ENCODE measurements around the gene HMG20B.
A peak's percentile ranks its signal among the peaks of the same experiment; 100 is the strongest.

HMG20B gene

GRCh38 chr19:3608079-3608641 is 35.4 kb downstream of the HMG20B start:
- DNase-seq, result no peak

GRCh38 chr19:3608750-3609322 is 36.1 kb downstream of the HMG20B start:
- DNase-seq, result no peak

GRCh38 chr19:3609779-3610719 is 37.3 kb downstream of the HMG20B start:
- DNase-seq, result no peak

- no peak for DNase-seq
These were observed 38.3 kb downstream of the HMG20B start for GRCh38 chr19:3610745-3611717.

- no peak for DNase-seq
These were observed 39.1 kb downstream of the HMG20B start for GRCh38 chr19:3611841-3612240.

GRCh38 chr19:3612330-3612729 is 39.6 kb downstream of the HMG20B start:
- DNase-seq, result no peak

- no peak for DNase-seq
These were observed 40.4 kb downstream of the HMG20B start for GRCh38 chr19:3612901-3613741.

GRCh38 chr19:3613818-3614661 is 41.3 kb downstream of the HMG20B start:
- DNase-seq, result no peak

GRCh38 chr19:3614858-3615505 is 42.2 kb downstream of the HMG20B start:
- DNase-seq, result no peak

- DNase-seq, result no peak
These were observed 42.9 kb downstream of the HMG20B start for GRCh38 chr19:3615524-3616135.

- DNase-seq, result peak; percentile 12
These were observed 44.7 kb downstream of the HMG20B start for GRCh38 chr19:3617463-3617862.

- DNase-seq, result peak; percentile 39
These were observed 45.5 kb downstream of the HMG20B start for GRCh38 chr19:3618144-3618810.

GRCh38 chr19:3618811-3619630 is 46.3 kb downstream of the HMG20B start:
- no peak for DNase-seq

- DNase-seq, result no peak
These were observed 46.9 kb downstream of the HMG20B start for GRCh38 chr19:3619631-3620012.

- no peak for DNase-seq
These were observed 47.5 kb downstream of the HMG20B start for GRCh38 chr19:3620145-3620816.

- no peak for DNase-seq
These were observed 48.2 kb downstream of the HMG20B start for GRCh38 chr19:3620817-3621547.

- no peak for DNase-seq
These were observed 48.9 kb downstream of the HMG20B start for GRCh38 chr19:3621689-3622088.

Data from activated CD4-positive, alpha-beta T cell treated with anti-CD3 and anti-CD28 coated beads, Interleukin-2, amount 50 U/mL, for 16 hours (primary cell).